ENCODE measurements around the gene KLHL11.

GRCh38 chr17:41880130-41880529 is 14.9 kb upstream of the KLHL11 start:
- TF ChIP-seq, protein P1, sequence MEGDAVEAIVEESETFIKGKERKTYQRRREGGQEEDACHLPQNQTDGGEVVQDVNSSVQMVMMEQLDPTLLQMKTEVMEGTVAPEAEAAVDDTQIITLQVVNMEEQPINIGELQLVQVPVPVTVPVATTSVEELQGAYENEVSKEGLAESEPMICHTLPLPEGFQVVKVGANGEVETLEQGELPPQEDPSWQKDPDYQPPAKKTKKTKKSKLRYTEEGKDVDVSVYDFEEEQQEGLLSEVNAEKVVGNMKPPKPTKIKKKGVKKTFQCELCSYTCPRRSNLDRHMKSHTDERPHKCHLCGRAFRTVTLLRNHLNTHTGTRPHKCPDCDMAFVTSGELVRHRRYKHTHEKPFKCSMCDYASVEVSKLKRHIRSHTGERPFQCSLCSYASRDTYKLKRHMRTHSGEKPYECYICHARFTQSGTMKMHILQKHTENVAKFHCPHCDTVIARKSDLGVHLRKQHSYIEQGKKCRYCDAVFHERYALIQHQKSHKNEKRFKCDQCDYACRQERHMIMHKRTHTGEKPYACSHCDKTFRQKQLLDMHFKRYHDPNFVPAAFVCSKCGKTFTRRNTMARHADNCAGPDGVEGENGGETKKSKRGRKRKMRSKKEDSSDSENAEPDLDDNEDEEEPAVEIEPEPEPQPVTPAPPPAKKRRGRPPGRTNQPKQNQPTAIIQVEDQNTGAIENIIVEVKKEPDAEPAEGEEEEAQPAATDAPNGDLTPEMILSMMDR (IDR thresholded peaks at IDR 0.05; ENCODE audit: low read depth, low read length, poor library complexity, severe bottlenecking), result no peak
- no peak for TF ChIP-seq EZH2phosphoT487 (IDR thresholded peaks at IDR 0.05; ENCODE audit: borderline replicate concordance, low read length)
